ENCODE data around the gene PPBP.

DNA sequence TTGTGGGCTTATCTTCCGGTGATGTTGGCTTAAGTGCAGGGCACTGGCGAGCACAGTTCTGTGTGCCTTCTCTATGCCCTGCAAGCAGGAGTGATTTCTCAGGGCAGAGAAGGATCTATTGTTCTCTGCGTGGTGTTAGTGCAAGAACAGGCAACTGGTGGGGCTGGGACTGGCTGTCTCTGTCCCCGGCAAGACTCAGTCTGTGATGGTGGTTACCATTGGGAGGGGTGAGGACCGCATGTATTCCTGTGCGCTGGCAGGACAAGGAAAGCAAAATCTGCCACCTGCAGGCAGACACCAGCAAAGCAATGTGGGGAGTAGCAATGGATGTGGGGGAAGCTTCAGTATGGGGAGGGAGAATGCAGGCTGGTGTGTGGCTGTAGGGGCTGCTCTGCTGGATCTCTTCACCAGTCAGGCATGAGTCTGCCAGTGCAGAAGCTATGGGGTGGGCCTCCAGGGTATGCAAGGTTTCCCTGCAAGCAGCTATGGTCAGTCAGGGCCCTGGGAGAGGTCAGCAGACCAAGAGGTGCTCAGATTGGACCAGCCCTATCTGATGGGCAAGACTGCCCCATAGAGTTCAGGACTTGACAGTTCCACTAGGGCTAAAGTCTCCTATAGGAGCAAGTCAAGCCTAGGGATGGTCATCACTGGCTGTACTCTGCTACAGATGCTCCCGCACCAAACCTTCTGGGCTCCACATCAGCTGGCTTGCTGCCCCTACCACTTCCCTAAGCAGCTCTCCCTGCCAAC is 23.0 kb downstream of the PPBP start:
- TF ChIP-seq, protein P1, sequence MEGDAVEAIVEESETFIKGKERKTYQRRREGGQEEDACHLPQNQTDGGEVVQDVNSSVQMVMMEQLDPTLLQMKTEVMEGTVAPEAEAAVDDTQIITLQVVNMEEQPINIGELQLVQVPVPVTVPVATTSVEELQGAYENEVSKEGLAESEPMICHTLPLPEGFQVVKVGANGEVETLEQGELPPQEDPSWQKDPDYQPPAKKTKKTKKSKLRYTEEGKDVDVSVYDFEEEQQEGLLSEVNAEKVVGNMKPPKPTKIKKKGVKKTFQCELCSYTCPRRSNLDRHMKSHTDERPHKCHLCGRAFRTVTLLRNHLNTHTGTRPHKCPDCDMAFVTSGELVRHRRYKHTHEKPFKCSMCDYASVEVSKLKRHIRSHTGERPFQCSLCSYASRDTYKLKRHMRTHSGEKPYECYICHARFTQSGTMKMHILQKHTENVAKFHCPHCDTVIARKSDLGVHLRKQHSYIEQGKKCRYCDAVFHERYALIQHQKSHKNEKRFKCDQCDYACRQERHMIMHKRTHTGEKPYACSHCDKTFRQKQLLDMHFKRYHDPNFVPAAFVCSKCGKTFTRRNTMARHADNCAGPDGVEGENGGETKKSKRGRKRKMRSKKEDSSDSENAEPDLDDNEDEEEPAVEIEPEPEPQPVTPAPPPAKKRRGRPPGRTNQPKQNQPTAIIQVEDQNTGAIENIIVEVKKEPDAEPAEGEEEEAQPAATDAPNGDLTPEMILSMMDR (IDR thresholded peaks at IDR 0.05; ENCODE audit: low read depth, low read length, poor library complexity, severe bottlenecking) = no peak
- TF ChIP-seq EZH2phosphoT487 (IDR thresholded peaks at IDR 0.05; ENCODE audit: borderline replicate concordance, low read length) = no peak

Data from DOHH2 (cell line).